HG03139 (cell line): ENCODE data around the gene MSL2.
"Not testable (repeated sequence)": the region's sequence is repeated elsewhere in the genome, so short reads cannot be mapped to it uniquely, and the experiment has no call there.

Experiments used
- ATAC-seq: cut with Tn5 transposase; IDR thresholded peaks from one replicate; pipeline ENCODE4 v1.9.1; 2021; ENCODE audit not compliant: unreplicated experiment

Gene MSL2

DNA sequence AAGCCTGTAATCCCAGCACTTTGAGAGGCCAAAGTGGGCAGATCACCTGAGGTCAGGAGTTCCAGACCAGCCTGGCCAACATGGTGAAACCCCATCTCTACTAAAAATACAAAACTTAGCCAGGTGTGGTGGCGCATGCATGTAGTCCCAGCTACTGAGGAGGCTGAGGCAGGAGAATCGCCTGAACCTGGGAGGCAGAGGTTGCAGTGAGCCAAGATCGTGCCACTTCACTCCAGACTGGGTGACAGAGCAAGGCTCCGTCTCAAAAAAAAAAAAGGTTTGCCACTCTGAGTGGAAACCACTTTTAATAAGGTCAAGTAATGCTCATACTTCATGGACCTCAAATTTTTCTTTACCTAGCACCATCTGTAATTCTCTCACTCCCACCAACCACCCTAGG lies 51.7 kb downstream of the MSL2 start:
- not testable (repeated sequence) for ATAC-seq

DNA sequence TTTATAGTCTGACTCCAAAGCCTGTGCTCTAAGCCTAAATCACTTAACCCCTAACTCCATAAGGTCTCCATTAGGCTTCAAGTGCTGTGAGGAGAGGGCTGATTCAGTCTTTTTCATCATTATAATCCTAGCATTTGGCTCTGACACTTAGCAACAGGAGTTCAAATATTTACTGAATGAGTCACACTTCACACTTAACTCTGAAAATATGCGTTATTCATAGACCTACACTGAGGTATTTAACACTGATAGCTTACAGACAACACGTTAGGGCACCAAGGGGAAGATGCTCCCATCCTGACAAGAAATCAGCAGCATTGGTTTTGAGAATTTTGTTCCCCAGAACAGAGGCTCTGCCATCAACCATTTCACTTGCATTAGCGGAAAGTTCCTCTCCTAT lies 53.5 kb downstream of the MSL2 start:
- no peak for ATAC-seq

DNA sequence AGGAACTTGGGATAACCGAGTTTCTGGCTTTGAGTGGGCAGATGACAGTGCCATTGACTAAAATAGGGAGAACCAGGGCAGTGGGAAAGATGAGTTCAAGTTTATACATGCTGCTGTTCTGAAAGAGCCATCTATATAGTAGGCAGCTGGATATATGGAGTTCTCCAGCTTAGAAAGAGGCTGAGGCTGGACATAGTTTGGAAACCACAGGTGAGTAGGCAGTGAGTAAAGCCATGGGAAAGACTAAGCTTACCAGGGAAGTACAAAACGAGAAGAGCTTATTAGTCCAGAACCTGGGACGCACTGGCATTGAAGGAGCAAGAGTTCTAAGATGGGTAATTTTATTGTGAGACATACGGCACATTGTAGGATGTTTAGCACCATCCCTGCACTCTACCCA lies 54.2 kb downstream of the MSL2 start:
- ATAC-seq = no peak

DNA sequence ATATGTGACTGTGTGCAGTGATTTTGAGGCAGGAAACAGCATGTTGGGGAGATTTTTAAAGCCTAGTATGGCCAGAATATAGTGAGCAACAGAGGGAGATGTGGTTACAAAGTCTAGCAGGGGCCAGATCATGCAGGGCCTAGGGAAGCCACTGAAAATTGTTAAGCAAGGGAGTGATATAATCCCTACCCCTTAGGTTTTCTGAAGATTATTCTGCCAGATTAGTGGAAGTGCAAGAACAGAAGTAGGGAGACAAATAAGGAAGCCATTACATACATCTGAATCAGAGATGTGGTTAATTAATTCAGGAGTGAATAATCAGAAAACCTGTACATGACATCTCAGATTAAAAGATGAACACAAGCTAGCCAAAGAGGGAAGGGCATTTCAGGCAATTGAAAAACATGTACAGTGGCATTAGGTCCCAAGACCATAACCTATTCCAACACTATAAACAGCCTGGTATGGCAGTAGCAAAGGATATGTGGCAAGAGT lies 54.8 kb downstream of the MSL2 start:
- no peak for ATAC-seq

DNA sequence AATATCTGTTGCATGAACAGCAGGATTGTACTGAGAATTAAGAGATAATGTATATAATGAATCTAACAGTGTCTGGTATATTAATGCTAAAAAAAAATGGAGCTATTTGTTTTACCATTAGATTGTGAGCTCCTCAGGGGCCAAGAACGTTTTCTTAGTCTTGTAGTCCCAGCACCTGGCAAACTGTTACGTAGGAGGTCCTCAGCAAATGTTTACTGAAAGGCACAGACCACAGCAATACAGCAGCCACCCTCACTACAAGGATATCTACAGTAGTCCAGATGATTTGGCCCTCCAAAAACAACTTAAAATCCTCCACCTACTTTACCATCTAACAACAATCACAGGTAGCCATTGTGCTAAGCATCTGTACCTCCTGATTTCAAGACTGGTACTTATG lies 59.7 kb downstream of the MSL2 start:
- ATAC-seq = no peak

DNA sequence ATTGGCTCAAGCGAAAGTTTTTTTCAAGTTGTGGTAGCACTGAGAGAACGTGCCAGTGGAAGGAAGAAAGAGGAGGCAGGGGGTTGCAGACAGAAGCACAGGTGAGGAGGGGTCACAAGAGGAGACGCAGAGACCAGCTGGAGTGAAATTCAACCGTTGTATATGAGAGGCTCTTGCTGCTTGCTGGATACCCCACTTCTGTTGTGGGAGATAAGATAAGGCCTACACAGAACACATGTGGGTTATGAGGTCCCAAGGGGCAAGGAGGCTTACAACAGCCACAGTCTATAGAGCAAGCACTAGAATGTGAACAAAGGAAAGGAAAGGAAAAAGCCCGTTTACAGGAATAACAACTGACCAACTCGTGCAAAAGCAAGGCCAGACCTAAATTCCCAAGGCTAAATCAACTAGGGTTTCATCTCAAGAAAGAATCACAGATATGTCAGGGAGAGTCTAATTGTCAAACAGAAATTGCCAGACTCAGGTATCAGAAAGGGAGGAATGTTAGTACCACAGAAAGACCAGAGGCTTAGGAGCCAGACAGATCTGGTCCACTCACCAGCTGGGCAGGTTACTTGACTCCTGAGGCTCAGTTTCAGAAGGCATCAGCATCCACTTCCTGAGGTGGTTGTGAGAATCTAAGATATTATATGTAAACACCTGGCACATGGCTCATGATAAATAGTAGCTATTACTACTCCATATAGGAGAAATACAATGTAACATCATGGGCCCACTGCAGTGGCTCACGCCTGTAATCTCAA lies 60.9 kb downstream of the MSL2 start:
- ATAC-seq = no peak

DNA sequence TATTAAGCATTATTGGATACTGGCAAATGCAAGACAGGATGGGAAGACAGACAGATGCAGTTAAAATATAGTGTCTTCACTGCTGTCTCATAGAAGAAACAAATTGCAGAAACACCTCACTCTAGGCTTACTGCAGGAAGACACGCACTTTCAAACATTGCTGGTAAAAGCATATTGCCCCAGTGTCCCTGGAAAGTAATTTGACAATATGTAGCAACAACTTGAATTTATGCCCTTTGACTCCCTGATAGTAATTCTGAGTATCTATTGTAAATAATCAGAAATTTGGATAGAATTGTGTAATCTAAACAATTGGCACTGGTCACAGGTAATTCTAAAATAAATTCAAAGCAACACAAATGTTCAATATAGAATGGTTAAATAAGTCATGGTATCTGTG lies 62.0 kb downstream of the MSL2 start:
- no peak for ATAC-seq

DNA sequence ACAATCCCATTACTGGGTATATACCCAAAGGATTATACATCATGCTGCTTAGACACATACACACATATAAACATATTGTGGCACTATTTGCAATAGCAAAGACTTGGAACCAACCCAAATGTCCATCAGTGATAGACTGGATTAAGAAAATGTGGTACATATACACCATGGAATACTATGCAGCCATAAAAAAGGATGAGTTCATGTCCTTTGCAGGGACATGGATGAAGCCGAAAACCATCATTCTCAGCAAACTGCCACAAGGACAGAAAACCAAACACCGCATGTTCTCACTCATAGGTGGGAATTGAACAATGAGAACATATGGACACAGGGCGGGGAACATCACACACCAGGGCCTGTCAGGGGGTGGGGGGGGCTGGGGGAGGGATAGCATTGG lies 64.5 kb downstream of the MSL2 start:
- not testable (repeated sequence) for ATAC-seq

DNA sequence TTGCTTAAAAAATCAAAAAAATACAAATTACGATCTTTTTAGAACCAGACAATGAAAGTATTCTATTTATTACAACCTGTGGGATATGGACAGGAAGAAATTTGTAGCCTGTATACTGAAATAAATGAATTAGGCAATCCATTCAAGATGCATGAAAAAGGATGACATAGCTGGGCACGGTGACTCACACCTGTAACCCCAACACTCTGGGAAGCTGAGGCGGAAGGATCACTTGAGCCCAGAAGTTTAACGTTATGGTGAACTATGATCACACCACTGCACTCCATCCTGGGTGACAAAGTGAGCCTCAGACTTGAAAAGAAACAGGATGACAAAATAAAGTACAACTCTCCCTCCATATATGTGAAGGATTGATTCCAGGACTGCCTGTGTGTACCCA lies 74.1 kb downstream of the MSL2 start:
- no peak for ATAC-seq

DNA sequence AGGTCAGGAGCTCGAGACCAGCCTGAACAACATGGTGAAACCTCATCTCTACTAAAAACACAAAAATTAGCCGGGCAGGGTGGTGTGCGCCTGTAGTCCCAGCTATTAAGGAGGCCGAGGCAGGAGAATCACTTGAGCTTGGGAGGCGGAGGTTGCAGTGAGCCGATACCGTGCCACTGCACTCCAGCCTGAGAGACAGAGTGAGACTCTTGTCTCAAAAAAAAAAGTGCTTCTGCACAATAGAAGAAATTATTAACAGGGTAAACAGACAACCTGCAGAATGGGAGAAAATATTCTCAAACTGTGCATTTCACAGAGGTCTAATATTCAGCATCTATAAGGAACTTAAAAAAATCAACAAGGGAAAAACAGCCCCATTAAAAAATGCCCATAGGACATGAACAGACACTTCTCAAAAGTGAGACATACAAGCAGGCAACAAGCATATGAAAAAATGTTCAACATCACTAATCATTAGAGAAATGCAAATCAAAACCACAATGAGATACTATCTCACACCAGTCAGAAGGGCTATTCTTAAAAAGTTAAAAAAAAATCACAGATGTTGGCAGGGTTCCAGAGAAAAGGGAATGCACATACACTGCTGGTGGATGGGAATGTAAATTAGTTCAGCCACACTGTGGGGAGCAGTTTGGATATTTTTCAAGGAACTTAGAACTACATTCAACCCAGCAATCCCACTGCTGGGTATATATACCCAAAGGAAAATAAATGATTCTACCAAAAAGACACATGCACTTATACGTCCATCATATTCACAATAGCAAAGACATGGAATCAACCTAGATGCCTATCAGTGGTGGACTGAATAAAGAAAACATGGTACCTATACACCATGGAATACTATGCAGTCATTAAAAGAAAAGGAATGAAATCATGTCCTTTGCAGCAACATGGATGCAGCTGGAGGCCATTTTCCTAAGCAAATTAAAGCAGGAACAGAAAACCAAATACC lies 75.5 kb downstream of the MSL2 start:
- peak; percentile 92 for ATAC-seq

DNA sequence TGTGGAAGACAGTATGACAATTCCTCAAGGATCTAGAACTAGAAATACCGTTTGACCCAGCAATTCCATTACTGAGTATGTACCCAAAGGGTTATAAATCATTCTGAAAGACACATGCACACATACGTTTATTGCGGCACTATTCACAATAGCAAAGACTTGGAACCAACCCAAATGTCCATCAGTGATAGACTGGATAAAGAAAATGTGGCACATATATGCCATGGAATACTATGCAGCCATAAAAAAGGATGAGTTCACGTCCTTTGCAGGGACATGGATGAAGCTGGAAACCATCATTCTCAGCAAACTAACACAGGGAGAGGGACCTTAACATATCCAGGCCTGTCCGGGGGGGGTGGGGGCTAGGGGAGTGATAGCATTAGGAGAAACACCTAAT lies 76.4 kb downstream of the MSL2 start:
- ATAC-seq = not testable (repeated sequence)

DNA sequence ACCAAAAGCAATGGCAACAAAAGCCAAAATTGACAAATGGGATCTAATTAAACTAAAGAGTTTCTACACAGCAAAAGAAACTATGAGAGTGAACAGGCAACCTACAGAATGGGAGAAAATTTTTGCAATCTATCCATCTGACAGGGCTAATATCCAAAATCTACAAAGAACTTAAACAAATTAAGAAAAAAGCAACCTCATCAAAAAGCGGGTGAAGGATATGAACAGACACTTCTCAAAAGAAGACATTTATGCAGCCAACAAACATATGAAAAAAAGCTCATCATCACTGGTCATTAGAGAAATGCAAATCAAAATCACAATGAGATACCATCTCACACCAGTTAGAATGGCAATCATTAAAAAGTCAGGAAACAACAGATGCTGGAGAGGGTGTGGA lies 76.8 kb downstream of the MSL2 start:
- not testable (repeated sequence) for ATAC-seq

DNA sequence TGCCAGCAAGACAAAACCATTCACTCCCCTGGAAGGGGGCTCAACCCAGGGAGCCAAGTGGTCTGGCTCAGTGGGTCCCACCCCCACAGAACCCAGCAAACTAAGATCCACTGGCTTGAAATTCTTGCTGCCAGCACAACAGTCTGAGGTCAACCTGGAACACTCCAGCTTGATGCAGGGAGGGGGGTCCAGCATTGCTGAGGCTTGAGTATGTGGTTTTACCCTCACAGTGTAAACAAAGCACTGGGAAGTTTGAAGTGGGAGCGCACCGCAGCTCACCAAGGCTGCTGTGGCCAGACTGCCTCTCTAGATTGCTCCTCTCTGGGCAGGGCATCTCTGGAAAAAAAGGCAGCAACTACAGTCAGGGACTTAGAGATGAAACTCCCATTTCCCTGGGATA lies 81.7 kb downstream of the MSL2 start:
- ATAC-seq = no peak

DNA sequence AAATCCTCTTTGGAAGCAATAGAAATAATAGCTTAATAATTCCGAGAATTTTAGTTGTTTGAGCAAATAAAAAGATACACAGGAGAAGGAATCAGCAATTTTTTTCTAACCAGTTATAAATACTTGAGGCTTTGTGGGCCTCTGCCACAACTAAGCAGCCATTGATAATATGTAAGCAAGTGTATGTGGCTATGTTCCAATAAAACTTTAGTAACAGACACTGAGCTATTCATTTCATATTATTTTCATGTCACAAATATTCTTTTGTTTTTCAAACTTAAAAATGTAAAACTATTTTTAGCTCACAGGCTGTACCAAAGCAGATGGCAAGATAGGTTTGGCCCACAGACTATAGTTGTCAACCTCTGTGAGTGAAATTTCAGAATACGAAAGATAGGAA lies 85.7 kb downstream of the MSL2 start:
- ATAC-seq = no peak

DNA sequence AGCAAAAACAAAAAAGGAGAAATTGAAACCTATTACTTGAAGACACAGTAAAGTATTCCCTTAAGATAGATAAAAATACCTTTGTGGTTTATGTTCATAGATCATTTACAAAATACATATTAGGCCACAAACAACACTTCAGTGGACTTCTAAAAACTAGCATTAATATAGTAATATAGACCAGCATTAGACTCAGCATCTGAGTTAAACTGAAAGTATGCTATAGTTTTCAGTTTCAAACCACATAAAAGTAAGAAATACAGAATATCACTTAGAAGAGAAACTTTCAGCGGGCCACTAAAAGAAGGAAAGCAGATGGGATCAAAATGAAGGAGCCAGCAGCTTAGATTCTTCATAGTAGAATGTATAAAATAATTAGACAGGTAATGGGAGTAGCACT lies 86.6 kb downstream of the MSL2 start:
- peak; percentile 95 for ATAC-seq

DNA sequence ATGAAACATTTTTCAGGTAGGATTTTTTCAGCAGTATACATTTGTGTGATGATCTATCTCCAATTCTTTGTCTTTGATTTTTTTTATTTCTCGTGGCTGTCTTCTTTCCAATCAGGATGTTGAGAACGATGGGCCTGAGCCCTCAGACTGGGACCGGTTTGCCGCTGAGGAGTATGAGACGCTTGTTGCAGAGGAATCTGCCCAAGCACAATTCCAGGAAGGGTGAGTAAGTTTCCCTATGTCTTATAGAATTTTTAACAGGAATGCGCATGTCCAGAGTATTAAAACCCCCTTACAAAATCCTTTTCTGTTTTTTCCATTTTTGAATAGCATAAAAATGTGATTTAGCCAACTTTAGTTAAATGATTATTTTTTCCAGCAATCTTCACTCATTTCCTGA lies 90.0 kb downstream of the MSL2 start:
- ATAC-seq = no peak

DNA sequence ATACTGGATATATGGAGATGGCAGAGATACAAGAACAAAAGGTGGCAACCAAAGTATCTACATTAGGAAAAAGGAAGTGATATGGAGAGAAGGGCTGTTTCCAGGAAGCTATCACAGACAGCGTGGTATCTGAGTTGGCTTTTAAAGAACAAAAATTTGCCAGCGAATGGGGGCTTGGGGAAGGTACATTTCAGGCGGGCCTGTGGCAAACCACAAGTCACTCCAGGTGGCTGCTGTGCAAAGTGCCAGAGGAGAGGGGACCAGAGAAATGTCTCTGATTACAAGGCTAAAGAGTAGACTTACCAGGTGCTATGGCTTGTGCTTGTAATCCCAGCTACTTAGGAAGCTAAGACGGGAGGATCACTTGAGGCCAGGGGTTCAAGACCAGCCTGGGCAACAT lies 91.1 kb downstream of the MSL2 start:
- no peak for ATAC-seq
